A549 (cell line): ENCODE data around the gene SORCS1. TPM values are rescaled to one million over a fixed set of nuclear protein-coding genes. Genes with fewer than 3 reads are reported as not detected.

Experiments
- ATAC-seq, 2 experiments: fragments of 200-7000 bp in 1 of 2; fragments of >200 bp in 1 of 2; cut with Nextera tagmentation in 1 of 2; cut with Tn5 transposase in 1 of 2; 3 replicates each; pipeline versions ENCODE4 v1.8.0 to v1.9.1; 2018 to 2020; ENCODE audit warnings: mild to moderate bottlenecking in 1 of 2, moderate library complexity in 1 of 2
- CTCF ChIA-PET: fragments of 300-600 bp; sonication (Branson Sonifier 250); formaldehyde crosslinking; extraction: SDS; loops from one replicate; lab custom pipeline; 2021; ENCODE audit warnings: antibody characterized with exemption, inconsistent platforms; lab: Yijun Ruan, JAX
- POLR2A ChIA-PET: fragments of 350-600 bp; formaldehyde crosslinking; extraction: SDS; loops from one replicate; lab custom pipeline; 2021; ENCODE audit warnings: antibody characterized with exemption, inconsistent platforms; lab: Yijun Ruan, JAX
- DNase-seq, 2 experiments: peaks; one replicate each; pipeline versions ENCODE4 v3.0.0 to v3.0.0-alpha.2; 2011 to 2016; ENCODE audit warnings: low read depth in 1 of 2, low spot score in 1 of 2
- FAIRE-seq: peaks from 2 replicates; lab custom pipeline; 2011; peaks lifted over from hg19 to GRCh38; lab: Jason Lieb, UNC
- H3K27ac ChIP-seq, 2 experiments: fragments of >200 bp; sonication (Bioruptor Twin); formaldehyde crosslinking; 3 replicates each; pipeline ENCODE4 v1.5.1; 2016 to 2017
- H3K4me1 ChIP-seq: fragments of >200 bp; sonication (Bioruptor Twin); formaldehyde crosslinking; 3 replicates; pipeline ENCODE4 v1.6.1; 2016
- H3K4me2 ChIP-seq: fragments of >200 bp; sonication (Bioruptor Twin); formaldehyde crosslinking; 3 replicates; pipeline ENCODE4 v1.6.1; 2016
- H3K4me3 ChIP-seq: fragments of >200 bp; sonication (Bioruptor Twin); formaldehyde crosslinking; 3 replicates; pipeline ENCODE4 v1.5.1; 2016
- H3K9me3 ChIP-seq: fragments of >200 bp; sonication (Bioruptor Twin); formaldehyde crosslinking; 3 replicates; pipeline ENCODE4 v1.6.1; 2016
- BCL3 ChIP-seq: fragments of >200 bp; sonication (Bioruptor Twin); formaldehyde crosslinking; IDR thresholded peaks from 3 replicates; pipeline ENCODE4 v1.6.1; 2016
- CBX8 ChIP-seq: fragments of 200-600 bp; sonication (generic); IDR thresholded peaks from 2 replicates; pipeline ENCODE4 v1.6.1; 2016
- CHD4 ChIP-seq: fragments of 200-600 bp; sonication (generic); IDR thresholded peaks from 2 replicates; pipeline ENCODE4 v1.6.1; 2016; ENCODE audit warnings: antibody characterized with exemption, mild to moderate bottlenecking, borderline replicate concordance
- ELK1 ChIP-seq: fragments of 150-350 bp; IDR thresholded peaks from 2 replicates; pipeline ENCODE4 v1.6.1; 2014; ENCODE audit warnings: low read depth, mild to moderate bottlenecking, low read length
- FOSB ChIP-seq: fragments of 250-450 bp; sonication (Bioruptor Pico); IDR thresholded peaks from 2 replicates; pipeline ENCODE4 v1.5.0; 2020; ENCODE audit warnings: mild to moderate bottlenecking, moderate library complexity
- HES2 ChIP-seq: fragments of >200 bp; sonication (Bioruptor Twin); formaldehyde crosslinking; IDR thresholded peaks from 2 replicates; pipeline ENCODE4 v1.6.1; 2016
- HEYL ChIP-seq: fragments of 250-450 bp; sonication (Bioruptor Pico); IDR thresholded peaks from 2 replicates; pipeline ENCODE4 v1.8.0; 2021; ENCODE audit warnings: mild to moderate bottlenecking, moderate library complexity
- JUNB ChIP-seq: fragments of >200 bp; sonication (Bioruptor Twin); formaldehyde crosslinking; IDR thresholded peaks from 2 replicates; pipeline ENCODE4 v1.6.1; 2016
- MAFK ChIP-seq: fragments of 450-650 bp; IDR thresholded peaks from 2 replicates; pipeline ENCODE4 v1.6.1; 2014; ENCODE audit not compliant: partially characterized antibody
- RAD21 ChIP-seq, 2 experiments: fragments of >200 bp in 1 of 2; sonication (Bioruptor Twin) in 1 of 2; formaldehyde crosslinking in 1 of 2; IDR thresholded peaks in 1 of 2; conservative IDR thresholded peaks in 1 of 2; 2 replicates in 1 of 2; 3 replicates in 1 of 2; pipeline ENCODE4 v1.6.1; 2012 to 2018; ENCODE audit warnings: inconsistent platforms in 1 of 2
- RARB ChIP-seq: fragments of 250-450 bp; sonication (Bioruptor Pico); IDR thresholded peaks from 2 replicates; pipeline ENCODE4 v1.8.0; 2021; ENCODE audit warnings: mild to moderate bottlenecking, moderate library complexity
- REST ChIP-seq: fragments of 200-600 bp; sonication (generic); IDR thresholded peaks from 2 replicates; pipeline ENCODE4 v1.6.1; 2016; ENCODE audit warnings: antibody characterized with exemption, mild to moderate bottlenecking, moderate library complexity
- RFX5 ChIP-seq: fragments of 450-650 bp; IDR thresholded peaks from 2 replicates; pipeline ENCODE4 v1.7.1; 2014; ENCODE audit warnings: antibody characterized with exemption, mild to moderate bottlenecking, moderate library complexity
- RNF2 ChIP-seq: fragments of 200-600 bp; sonication (generic); IDR thresholded peaks from 2 replicates; pipeline ENCODE4 v1.6.1; 2016; ENCODE audit warnings: low read depth, mild to moderate bottlenecking, antibody characterized with exemption, moderate library complexity, borderline replicate concordance
- ZSCAN20 ChIP-seq: fragments of 250-450 bp; sonication (Bioruptor Pico); IDR thresholded peaks from 2 replicates; pipeline ENCODE4 v1.8.0; 2022; ENCODE audit warnings: mild to moderate bottlenecking, moderate library complexity
- WGBS: methylation state at CpG from one replicate; pipeline ENCODE4 v1.1.6; 2017; ENCODE audit errors: missing lambda C conversion rate; 5-methylcytosine and 5-hydroxymethylcytosine counted together
- polyA plus RNA-seq, 4 experiments: library from polyadenylated mRNA; depleted of rRNA in 3 of 4; stranded (reverse); fragments of >200 nt; fragmentation: RNase III in 1 of 4; extraction: RNeasy Plus Mini Kit Qiagen cat#74134 plus additional on column Dnase treatment in 1 of 4; gene quantifications; 2 replicates in 3 of 4; 3 replicates in 1 of 4; pipeline ENCODE4 v1.2.3, GENCODE V29; 2011 to 2017
- TF ChIP-seq, protein P1 (sequence below): fragments of 450-650 bp; IDR thresholded peaks from 2 replicates; pipeline ENCODE4 v1.6.1; 2014; ENCODE audit warnings: antibody characterized with exemption

Gene SORCS1
- polyA plus RNA-seq, 2 of the 4 experiments (the other 2 are of a cell fraction) = not detected

- 0% methylated on average over 2 of the region's 3 CpGs for WGBS
- TF ChIP-seq RARB (CRISPR knock-in tag) = no peak
- Histone ChIP-seq H3K4me2 (no peak overlapping the region), H3K4me1 (no peaks in the 10 kb centered on the region), H3K9me3 (no peaks in the 10 kb centered on the region; the same call in 2 of the 3 replicates), H3K27ac (no peak overlapping the region), H3K4me3 (no peak overlapping the region)
- DNase-seq = no peak
- no peak for FAIRE-seq
- ChIA-PET CTCF (interaction anchor here (0.6 kb wide), 1 partner anchor 1659 kb away, joined by 3 read pairs; no protein-coding TSS in a partner anchor), POLR2A (no interaction called here)
- no peak for ATAC-seq
Observed at GRCh38 chr10:106661767-106662140, 502.8 kb downstream of the SORCS1 start.

GRCh38 chr10:106661133-106661766, 503.3 kb downstream of the SORCS1 start:
- ATAC-seq = no peak
- POLR2A ChIA-PET = interaction anchor here (0.5 kb wide), 1 partner anchor 1468 kb away, joined by 3 read pairs; no protein-coding TSS in a partner anchor

GRCh38 chr10:106660550-106660949, 504.0 kb downstream of the SORCS1 start:
- 0% methylated on average over 3 of the region's 3 CpGs for WGBS
- ChIA-PET CTCF (no interaction called here), POLR2A (interaction anchor here (0.5 kb wide), 1 partner anchor 1469 kb away, joined by 3 read pairs; no protein-coding TSS in a partner anchor)
- no peak overlapping the region for H3K4me3 ChIP-seq
- DNase-seq (no peak), FAIRE-seq (no peak), ATAC-seq (no peak)
- H3K4me2 ChIP-seq = no peak overlapping the region
- H3K9me3 ChIP-seq = no peaks in the 10 kb centered on the region
- no peak overlapping the region for H3K27ac ChIP-seq
- no peaks in the 10 kb centered on the region for H3K4me1 ChIP-seq
- no peak for TF ChIP-seq RAD21 (conservative IDR thresholded peaks at IDR 0.05 in 1 of 2, IDR thresholded peaks at IDR 0.05 in 1 of 2)
- no peak for TF ChIP-seq ZSCAN20 (CRISPR knock-in tag)
- no peak for TF ChIP-seq RARB (CRISPR knock-in tag)
- no peak for TF ChIP-seq JUNB
- no peak for TF ChIP-seq HES2
- TF ChIP-seq MAFK = no peak
- TF ChIP-seq RFX5 = no peak
- no peak for TF ChIP-seq RNF2
- TF ChIP-seq, protein P1, sequence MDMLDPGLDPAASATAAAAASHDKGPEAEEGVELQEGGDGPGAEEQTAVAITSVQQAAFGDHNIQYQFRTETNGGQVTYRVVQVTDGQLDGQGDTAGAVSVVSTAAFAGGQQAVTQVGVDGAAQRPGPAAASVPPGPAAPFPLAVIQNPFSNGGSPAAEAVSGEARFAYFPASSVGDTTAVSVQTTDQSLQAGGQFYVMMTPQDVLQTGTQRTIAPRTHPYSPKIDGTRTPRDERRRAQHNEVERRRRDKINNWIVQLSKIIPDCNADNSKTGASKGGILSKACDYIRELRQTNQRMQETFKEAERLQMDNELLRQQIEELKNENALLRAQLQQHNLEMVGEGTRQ = no peak
- TF ChIP-seq CHD4 = no peak
- TF ChIP-seq, all 56 proteins: peak for 0

More at GRCh38 chr10:106661133-106661766, 503.3 kb downstream of the SORCS1 start:
- WGBS = 15% methylated on average over 5 of the region's 5 CpGs
- Histone ChIP-seq H3K4me2 (no peak overlapping the region), H3K27ac (no peak overlapping the region), H3K4me1 (no peaks in the 10 kb centered on the region), H3K4me3 (no peak overlapping the region), H3K9me3 (no peaks in the 10 kb centered on the region; the same call in 2 of the 3 replicates)
- CTCF ChIA-PET = no interaction called here
- FAIRE-seq (no peak), DNase-seq (no peak)
- TF ChIP-seq CBX8 (no peak), HEYL (CRISPR knock-in tag) (no peak), FOSB (CRISPR knock-in tag) (no peak)

GRCh38 chr10:106655636-106656035, 508.9 kb downstream of the SORCS1 start:
- 12% methylated on average over 3 of the region's 3 CpGs for WGBS
- H3K4me3 ChIP-seq = no peak overlapping the region
- TF ChIP-seq ELK1 (no peak), REST (no peak), BCL3 (no peak)
- no peak overlapping the region for H3K27ac ChIP-seq
- no peak for ATAC-seq
- ChIA-PET CTCF (no interaction called here), POLR2A (no interaction called here)
- DNase-seq = no peak
- FAIRE-seq = no peak
- H3K4me1 ChIP-seq = no peaks in the 10 kb centered on the region
- no peak overlapping the region for H3K4me2 ChIP-seq
- H3K9me3 ChIP-seq = no peaks in the 10 kb centered on the region
